Measurements from ENCODE around the gene OR1F1.

Gene OR1F1

GRCh38 chr16:3170440-3171180 is 17.4 kb upstream of the OR1F1 start:
- peak overlapping the region; percentile 34 for H3K4me3 ChIP-seq (ENCODE audit: low read depth, low read length)
- TF ChIP-seq CTCF (IDR thresholded peaks at IDR 0.05; ENCODE audit: low read depth, low read length): no peak

GRCh38 chr16:3171181-3171854 is 16.7 kb upstream of the OR1F1 start:
- TF ChIP-seq CTCF (IDR thresholded peaks at IDR 0.05; ENCODE audit: low read depth, low read length): no peak
- H3K4me3 ChIP-seq (ENCODE audit: low read depth, low read length): no peak overlapping the region

- TF ChIP-seq CTCF (IDR thresholded peaks at IDR 0.05; ENCODE audit: low read depth, low read length): no peak
- no peak overlapping the region for H3K4me3 ChIP-seq (ENCODE audit: low read depth, low read length)
These were observed 16.0 kb upstream of the OR1F1 start for GRCh38 chr16:3171855-3172593.

GRCh38 chr16:3173892-3174617 is 13.9 kb upstream of the OR1F1 start:
- H3K4me3 ChIP-seq (ENCODE audit: low read depth, low read length): no peak overlapping the region
- peak; percentile 19; the same call in 1 of the 2 replicates for TF ChIP-seq CTCF (IDR thresholded peaks at IDR 0.05; ENCODE audit: low read depth, low read length)

- H3K4me3 ChIP-seq (ENCODE audit: low read depth, low read length): peak overlapping the region; percentile 46; the same call in 1 of the 2 replicates
- TF ChIP-seq CTCF (IDR thresholded peaks at IDR 0.05; ENCODE audit: low read depth, low read length): no peak
These were observed 13.3 kb upstream of the OR1F1 start for GRCh38 chr16:3174618-3175148.

- H3K4me3 ChIP-seq (ENCODE audit: low read depth, low read length): peak overlapping the region; percentile 46
- no peak for TF ChIP-seq CTCF (IDR thresholded peaks at IDR 0.05; ENCODE audit: low read depth, low read length)
These were observed 12.6 kb upstream of the OR1F1 start for GRCh38 chr16:3175157-3176093.
